ENCODE results near the gene AHCTF1.

AHCTF1 gene

DNA sequence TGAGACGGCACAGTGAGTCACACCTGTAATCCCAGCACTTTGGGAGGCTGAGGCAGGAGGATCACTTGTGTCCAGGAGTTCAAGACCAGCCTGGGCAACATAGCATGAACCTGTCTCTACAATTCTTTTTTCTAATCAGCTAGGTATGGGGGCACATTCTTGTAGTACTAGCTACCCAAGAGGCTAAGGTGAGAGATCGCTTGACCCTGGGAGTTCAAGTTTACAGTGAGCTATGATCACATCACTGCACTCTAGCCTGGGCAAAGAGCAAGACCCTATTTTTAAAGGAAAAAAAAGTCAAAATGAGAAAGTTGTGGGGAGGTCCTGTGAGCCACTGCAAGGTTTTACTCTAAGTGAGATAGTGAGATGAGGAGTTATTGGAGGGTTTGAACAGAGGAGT lies 34.8 kb upstream of the AHCTF1 start:
- Histone ChIP-seq H3K4me1 (ENCODE audit: insufficient read depth, low read length) (no peaks in the 10 kb centered on the region), H3K27ac (ENCODE audit: low read length) (no peak overlapping the region), H3K4me2 (ENCODE audit: insufficient read depth, low read length) (no peak overlapping the region), H3K36me3 (ENCODE audit: insufficient read depth, low read length) (peaks cover 68% of the 10 kb centered on the region), H3K79me2 (ENCODE audit: insufficient read depth, low read length) (no peaks in the 10 kb centered on the region), H3K9ac (ENCODE audit: low read depth, low read length) (no peak overlapping the region), H3K27me3 (ENCODE audit: insufficient read depth, low read length, poor library complexity) (no peaks in the 10 kb centered on the region), H4K20me1 (ENCODE audit: insufficient read depth, low read length) (no peaks in the 10 kb centered on the region), H2AFZ (ENCODE audit: low read depth, low read length) (no peak overlapping the region), H3K4me3 (ENCODE audit: low read depth in 1 of 2, low read length in 2 of 2) (no peak overlapping the region), H3K9me3 (ENCODE audit: insufficient read depth, low read length, severe bottlenecking) (peaks cover 30% of the 10 kb centered on the region)
- DNase-seq (no peak), ATAC-seq (ENCODE audit: insufficient read depth, low read depth) (no peak)
- no peak for TF ChIP-seq EZH2 (IDR thresholded peaks at IDR 0.05; ENCODE audit: borderline replicate concordance, low read depth, low read length, severe bottlenecking)
- TF ChIP-seq, protein P1, sequence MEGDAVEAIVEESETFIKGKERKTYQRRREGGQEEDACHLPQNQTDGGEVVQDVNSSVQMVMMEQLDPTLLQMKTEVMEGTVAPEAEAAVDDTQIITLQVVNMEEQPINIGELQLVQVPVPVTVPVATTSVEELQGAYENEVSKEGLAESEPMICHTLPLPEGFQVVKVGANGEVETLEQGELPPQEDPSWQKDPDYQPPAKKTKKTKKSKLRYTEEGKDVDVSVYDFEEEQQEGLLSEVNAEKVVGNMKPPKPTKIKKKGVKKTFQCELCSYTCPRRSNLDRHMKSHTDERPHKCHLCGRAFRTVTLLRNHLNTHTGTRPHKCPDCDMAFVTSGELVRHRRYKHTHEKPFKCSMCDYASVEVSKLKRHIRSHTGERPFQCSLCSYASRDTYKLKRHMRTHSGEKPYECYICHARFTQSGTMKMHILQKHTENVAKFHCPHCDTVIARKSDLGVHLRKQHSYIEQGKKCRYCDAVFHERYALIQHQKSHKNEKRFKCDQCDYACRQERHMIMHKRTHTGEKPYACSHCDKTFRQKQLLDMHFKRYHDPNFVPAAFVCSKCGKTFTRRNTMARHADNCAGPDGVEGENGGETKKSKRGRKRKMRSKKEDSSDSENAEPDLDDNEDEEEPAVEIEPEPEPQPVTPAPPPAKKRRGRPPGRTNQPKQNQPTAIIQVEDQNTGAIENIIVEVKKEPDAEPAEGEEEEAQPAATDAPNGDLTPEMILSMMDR (IDR thresholded peaks at IDR 0.05; ENCODE audit: borderline replicate concordance, extremely low read depth, low read length, poor library complexity, severe bottlenecking): no peak

DNA sequence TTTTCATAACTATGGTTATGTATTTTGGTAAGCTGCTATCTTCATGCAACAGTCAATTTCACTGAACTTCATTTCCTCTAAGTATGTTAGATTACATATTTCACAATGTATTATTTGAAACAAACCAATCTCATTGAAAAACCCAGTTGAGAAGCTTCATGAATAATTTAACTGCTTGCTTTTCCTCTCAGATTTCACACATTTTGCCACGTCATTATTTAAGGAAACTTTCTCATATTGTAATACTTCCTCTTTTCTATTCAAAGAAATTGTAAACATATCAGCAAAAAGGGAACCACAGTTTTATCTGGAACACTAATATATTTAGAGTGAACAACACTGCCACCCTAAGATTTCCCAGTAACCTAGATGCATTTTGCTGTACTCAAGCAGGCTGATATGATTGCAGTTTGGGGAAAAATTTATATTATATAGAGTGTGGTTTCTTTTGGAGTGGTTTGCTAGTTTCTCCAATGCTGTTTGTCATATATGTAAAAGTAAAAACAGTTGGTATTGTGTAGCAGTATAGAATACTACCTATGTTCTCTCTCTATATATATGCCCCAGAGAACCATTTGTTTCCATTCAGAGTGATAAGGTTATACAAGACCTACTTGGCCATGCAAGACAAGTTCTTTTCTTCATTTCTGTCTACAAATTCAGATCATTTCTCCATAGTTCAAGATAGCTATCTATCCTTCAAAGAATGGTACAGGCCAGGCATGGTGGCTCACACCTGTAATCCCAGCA lies 28.4 kb upstream of the AHCTF1 start:
- H3K4me2 ChIP-seq (ENCODE audit: insufficient read depth, low read length): no peak overlapping the region
- H3K9me3 ChIP-seq (ENCODE audit: insufficient read depth, low read length, severe bottlenecking): no peaks in the 10 kb centered on the region
- H3K9ac ChIP-seq (ENCODE audit: low read depth, low read length): no peak overlapping the region
- no peak overlapping the region for H3K4me3 ChIP-seq (ENCODE audit: low read depth in 1 of 2, low read length in 2 of 2)
- no peaks in the 10 kb centered on the region for H3K4me1 ChIP-seq (ENCODE audit: insufficient read depth, low read length)
- no peak for DNase-seq
- H4K20me1 ChIP-seq (ENCODE audit: insufficient read depth, low read length): no peaks in the 10 kb centered on the region
- TF ChIP-seq, protein P1 (IDR thresholded peaks at IDR 0.05; ENCODE audit: borderline replicate concordance, extremely low read depth, low read length, poor library complexity, severe bottlenecking): no peak
- H2AFZ ChIP-seq (ENCODE audit: low read depth, low read length): no peak overlapping the region
- no peaks in the 10 kb centered on the region for H3K27me3 ChIP-seq (ENCODE audit: insufficient read depth, low read length, poor library complexity)
- H3K36me3 ChIP-seq (ENCODE audit: insufficient read depth, low read length): peaks cover 46% of the 10 kb centered on the region
- no peaks in the 10 kb centered on the region for H3K79me2 ChIP-seq (ENCODE audit: insufficient read depth, low read length)
- H3K27ac ChIP-seq (ENCODE audit: low read length): no peak overlapping the region
- no peak for ATAC-seq (ENCODE audit: insufficient read depth, low read depth)

DNA sequence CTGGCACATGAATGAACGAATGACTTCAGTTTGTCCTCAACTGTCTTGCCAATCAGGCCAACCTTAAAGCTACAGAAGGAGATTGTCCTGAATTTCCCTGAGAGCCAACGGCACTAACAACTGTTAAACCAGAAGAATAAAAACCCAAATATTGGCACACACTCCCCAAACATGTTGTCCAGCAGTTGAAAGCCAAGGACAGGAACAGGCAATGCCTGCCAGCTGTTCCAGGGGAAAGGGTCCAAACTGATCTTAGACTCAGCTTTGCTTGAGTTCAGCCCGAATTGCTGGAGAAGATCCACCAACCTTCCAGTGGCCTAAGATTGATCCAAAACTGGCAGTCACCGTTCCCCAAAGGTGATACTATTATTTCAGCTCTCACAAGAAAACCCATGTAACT lies 22.4 kb upstream of the AHCTF1 start:
- Histone ChIP-seq H3K9ac (ENCODE audit: low read depth, low read length) (no peak overlapping the region), H3K4me2 (ENCODE audit: insufficient read depth, low read length) (no peak overlapping the region), H3K27ac (ENCODE audit: low read length) (no peak overlapping the region), H3K4me3 (ENCODE audit: low read depth in 1 of 2, low read length in 2 of 2) (no peak overlapping the region), H3K36me3 (ENCODE audit: insufficient read depth, low read length) (peaks cover 23% of the 10 kb centered on the region), H2AFZ (ENCODE audit: low read depth, low read length) (no peak overlapping the region), H3K27me3 (ENCODE audit: insufficient read depth, low read length, poor library complexity) (no peaks in the 10 kb centered on the region), H4K20me1 (ENCODE audit: insufficient read depth, low read length) (no peaks in the 10 kb centered on the region), H3K4me1 (ENCODE audit: insufficient read depth, low read length) (no peaks in the 10 kb centered on the region), H3K79me2 (ENCODE audit: insufficient read depth, low read length) (no peaks in the 10 kb centered on the region), H3K9me3 (ENCODE audit: insufficient read depth, low read length, severe bottlenecking) (no peaks in the 10 kb centered on the region)
- TF ChIP-seq EZH2 (IDR thresholded peaks at IDR 0.05; ENCODE audit: borderline replicate concordance, low read depth, low read length, severe bottlenecking): no peak
- TF ChIP-seq, protein P1 (IDR thresholded peaks at IDR 0.05; ENCODE audit: borderline replicate concordance, extremely low read depth, low read length, poor library complexity, severe bottlenecking): no peak
- no peak for ATAC-seq (ENCODE audit: insufficient read depth, low read depth)
- no peak for DNase-seq
